ENCODE measurements around the gene PSIP1.
"Not testable (repeated sequence)": the region's sequence is repeated elsewhere in the genome, so short reads cannot be mapped to it uniquely, and the experiment has no call there.

Gene PSIP1

DNA sequence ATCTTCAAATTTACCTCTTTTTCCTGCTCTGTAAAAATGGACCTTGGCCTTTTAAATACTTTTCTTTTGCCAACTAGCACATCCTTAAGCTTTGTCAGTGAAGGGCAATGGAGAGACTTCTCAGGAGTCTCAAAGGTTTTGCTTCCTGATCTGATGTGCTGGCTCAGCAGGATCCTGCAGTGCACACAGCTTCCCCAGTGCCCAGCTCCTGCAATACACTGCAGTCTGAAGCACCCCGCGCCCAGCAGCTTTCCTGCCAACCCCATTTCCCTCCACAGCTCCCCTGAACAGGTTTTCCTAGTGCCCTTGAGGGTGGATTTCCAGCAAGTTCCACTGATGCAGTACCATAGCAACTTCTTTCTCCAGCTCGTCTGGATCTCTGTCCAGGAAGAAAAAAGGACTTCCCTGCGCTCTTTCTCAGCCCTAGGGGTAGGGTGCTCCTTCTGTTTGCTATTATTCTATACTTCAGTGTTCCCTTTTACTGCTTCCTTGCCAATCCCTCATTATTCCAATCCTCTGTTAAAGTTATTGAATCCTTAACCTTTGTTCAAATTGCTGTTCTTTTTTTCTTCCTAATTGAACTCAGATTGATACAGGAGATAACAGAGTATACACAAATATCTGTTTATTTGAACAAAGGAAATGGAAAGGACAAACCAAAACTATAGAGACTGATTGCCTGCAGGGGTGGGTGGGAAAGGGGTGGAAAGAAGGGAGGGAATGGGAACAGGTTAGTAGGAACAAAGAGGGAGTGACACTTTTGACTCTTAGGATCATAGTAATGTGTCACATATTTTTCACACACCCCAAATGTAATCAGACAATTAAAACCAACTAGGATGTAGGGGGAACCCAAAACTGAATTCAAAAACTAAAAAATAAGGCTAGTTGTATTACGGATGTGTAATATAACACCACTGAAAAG lies 79.6 kb downstream of the PSIP1 start:
- DNase-seq = no peak

DNA sequence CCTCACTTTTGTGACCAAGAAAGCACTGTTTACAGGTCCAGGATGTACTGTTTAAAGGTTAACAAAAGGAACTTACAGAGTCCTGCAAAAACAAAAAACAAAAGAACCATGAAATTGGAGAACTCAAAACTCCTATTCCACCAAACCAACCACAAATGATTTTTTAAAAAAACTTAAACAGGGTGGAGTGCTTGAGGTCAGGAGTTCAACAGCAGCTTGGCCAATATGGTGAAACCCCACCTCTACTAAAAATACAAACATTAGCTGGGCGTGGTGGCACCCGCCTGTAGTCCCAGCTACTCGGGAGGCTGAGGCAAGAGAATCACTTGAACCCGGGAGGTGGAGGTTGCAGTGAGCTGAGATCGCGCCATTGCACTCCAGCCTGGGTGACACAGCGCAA lies 83.1 kb downstream of the PSIP1 start:
- DNase-seq = not testable (repeated sequence)

DNA sequence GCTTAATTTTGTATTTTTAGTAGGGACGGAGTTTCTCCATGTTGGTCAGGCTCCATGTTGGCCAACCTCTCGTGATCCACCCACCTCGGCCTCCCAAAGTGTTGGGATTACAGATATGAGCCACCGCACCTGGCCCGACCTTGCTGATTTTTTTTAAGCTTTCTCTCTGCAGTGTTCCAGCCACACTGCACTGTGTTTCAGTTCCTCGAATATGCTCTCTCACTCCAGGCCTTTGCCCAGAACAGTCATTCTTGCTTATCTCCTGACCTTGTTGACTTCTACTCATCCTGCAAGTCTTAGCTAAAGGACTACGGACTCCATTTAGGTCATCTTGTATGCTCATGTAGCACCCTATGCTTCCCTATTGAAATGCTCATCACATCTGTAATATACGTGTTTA lies 84.8 kb downstream of the PSIP1 start:
- DNase-seq = no peak

DNA sequence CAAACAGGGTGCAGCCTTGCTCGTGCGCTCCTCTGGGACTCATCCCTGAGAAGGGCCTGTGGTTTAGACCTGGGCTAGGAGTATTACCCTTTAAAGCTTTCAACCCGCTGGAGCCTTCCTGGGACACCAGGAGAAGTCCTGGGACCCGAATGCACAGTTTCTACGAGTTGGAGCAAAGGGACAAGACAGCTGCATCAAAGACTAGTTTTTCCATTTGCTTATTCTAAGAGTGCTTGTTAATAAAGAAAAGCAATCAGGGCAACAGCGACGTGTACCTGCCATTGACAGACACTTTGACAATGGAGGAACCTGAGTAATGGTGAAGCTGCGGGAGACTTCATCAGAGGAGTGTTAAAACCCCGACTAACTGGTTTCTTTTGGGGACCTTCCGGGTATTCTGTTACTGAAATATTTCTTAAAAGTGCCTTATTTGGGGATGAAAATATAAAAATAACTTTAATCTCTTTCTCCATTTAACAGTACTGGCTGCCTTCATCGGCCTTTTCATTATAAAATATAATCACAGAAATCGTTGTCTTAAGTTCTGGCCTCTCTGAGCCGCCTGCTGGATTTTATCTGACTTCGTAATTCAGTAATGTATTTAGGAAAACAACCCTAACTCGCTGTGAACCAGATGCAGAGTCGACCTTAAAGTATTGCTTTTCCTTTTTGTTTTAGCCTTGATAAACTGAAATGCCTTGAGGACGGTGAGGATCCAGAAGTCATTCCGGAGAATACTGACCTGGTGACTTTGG lies 87.4 kb downstream of the PSIP1 start:
- peak; percentile 43 for DNase-seq

DNA sequence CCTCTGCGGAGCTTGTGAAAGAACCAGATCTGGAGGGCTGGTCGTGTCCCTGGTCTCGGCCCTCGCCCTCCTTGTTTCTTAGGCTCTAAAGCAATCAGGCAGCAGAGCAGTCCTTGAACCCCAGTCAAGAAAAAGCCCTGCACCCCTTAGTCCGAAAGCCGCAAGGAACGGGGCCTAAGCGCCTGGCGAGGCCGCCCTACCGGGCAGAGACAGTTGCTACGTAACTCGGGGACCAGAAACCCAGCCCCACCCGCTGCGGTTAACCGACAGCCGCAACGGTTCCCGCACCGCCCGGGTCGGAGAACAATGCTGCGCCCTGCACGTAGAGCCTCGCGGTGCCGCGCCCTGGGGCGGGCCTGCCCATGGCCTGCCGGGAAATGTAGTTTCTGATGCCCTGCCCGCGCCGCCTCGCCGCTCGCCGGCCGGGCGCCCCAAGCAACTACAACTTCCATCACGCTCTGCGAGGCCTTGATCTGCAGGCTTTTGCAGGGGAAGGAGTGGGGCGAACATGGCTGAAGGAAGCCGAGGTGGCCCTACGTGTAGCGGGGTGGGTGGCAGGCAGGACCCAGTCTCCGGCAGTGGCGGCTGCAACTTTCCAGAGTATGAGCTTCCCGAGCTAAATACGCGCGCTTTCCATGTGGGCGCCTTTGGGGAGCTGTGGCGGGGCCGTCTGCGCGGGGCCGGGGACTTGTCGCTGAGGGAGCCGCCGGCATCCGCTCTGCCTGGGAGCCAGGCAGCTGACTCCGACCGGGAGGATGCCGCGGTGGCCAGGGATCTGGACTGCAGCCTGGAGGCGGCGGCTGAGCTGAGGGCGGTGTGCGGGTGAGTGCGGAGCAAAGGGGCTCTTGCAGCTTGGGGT lies 88.2 kb downstream of the PSIP1 start, which contains the start of gene SNAPC3:
TSS of gene SNAPC3 (plus strand) at position 505 of the 859 bp plus-strand sequence. CDS start at position 509, 4 bp downstream.
- peak; percentile 97 for DNase-seq

DNA sequence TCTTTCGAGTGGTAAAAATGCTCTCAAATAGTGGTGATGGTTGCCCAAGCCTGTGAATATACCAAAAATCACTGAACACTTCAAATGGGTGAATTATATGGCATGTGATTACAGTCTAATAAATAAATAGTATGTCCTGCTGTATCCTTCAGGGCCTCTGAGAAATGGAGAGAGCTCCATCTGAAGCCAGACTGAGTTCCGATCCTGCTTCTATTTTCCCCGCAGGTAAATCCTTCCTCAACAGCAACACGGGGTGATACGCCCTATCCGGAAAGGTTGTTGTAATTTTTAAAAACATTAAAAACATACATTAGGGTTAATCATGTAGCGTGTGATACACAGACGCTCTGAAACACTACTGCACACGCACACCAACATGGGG lies 88.8 kb downstream of the PSIP1 start:
- no peak for DNase-seq

DNA sequence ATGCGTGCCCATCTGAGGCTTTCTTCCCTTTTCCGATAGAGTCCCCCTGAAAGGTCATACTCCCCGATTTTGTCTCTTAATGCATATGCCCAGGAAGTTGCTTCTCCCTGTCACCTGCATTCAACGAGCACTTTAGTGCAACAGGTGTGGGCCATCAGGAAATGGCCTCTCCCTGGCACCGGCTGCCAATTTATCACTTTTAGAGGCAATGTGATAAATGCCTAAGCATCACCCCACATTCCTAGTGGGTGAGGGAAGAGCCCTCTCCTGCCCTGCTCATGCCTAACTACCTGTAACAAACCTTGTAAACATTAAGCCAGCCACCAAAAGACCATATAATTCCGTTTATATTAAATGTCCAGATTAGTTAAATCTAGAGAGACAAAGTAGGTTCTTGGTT lies 89.2 kb downstream of the PSIP1 start:
- DNase-seq = no peak

DNA sequence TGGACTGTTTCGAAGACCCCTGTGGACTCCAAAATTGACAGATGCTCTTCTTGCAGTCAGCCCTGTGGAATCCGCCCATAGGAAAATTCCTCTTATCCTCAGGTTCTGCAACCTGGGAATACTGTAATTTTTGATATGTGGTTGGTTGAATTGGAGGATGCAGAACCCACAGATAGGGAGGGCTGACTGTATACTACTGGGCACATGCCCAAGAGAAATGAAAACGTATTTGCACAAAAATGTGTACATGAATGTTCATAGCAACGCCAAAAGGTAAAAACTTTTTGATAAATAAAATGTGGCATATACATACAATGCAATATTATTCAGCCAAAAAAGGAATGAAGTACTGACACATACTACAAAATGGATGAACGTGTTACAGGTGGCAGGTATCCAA lies 90.0 kb downstream of the PSIP1 start:
- no peak for DNase-seq

DNA sequence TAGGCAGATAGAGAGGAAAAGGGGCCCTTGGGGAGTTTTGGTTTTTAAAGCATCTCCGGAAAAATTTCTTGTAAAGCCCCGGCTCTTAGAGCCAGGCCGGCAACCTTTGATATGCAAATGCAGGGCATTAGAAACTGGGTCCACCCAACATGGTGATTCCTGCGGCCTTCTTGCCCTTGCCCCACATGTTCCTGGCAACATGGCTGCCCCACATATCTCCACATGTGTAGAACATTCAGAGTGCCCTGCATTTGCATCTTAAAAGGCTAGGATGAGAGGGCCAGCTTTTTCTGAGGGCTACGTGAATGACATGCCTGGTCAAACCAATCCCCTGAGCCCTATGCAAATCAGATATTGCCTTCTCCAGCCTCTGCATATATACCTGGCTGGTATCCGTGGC lies 93.1 kb downstream of the PSIP1 start:
- DNase-seq = no peak

DNA sequence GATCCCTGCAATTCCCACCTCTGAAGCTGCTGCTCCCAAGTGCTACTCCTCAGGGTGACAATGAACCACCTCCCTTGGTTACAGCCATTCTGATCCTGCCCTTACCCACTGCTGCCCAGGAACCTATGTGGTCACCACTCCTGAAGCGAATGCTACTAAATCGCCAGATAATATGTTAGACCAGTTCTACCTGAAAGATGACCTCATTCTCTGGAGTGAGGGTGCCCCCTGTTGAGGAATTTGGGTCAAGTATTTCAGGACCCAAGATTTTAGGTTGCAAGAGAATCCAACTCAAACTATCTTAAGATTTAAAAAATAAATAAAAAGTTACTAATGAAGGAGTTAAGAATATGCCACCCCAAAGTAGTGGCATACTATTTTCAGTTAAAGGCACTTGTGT lies 93.9 kb downstream of the PSIP1 start:
- peak; percentile 35 for DNase-seq

All from NCI-H1105 treated with DMSO at 0.1 percent for 48 hours (cell line).